ENCODE data around the gene NOD1. TPM values are rescaled to one million over a fixed set of nuclear protein-coding genes. Genes with fewer than 3 reads are reported as not detected.

The NOD1 gene
- total and polyA plus RNA-seq, 2 of the 8 experiments (the other 6 are each of a cell fraction or from before 2014, with no cell fraction given) = 3.8 to 6.5 TPM

DNA sequence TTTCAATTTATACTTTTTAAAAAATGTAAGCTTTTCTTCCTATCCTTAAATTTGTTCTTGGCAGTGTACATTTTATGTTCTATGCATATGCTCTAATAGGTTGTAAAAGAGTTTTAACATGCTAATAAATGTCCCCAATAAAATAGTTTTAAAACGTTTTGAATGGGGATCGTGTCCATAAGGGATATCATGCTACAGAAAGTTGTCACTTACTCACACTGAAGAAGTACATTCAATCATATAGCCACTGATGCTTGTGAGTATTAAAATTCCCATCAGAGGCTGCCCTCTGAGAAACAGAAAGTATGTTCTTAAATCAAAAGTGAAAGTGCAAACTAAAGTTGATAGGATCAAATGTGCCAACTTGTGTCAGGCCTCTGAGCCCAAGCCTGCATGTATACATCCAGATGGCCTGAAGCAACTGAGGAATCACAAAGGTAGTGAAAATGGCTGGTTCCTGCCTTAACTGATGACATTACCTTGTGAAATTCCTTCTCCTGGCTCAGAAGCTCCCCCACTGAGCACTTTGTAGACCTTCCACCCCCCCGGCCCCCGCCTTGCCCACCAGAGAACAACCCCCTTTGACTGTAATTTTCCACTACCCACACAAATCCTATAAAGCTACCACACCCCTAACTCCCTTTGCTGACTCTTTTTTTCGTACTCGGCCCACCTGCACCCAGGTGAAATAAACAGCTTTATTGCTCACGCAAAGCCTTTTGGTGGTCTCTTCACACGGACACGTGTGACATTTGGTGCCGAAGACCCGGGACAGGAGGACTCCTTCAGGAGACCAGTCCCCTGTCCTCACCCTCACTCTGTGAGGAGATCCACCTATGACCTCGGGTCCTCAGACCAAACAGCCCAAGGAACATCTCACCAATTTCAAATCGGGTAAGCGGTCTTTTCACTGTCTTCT, 877 bp upstream of the NOD1 start:
- Histone ChIP-seq H3K27me3 (replicated peaks in 1 of 4; ENCODE audit: control insufficient read depth in 3 of 4, extremely low read depth in 1 of 4, insufficient read depth in 3 of 4, low read length in 3 of 4) (peaks cover 0 to 7% (median 3%) of the 10 kb centered on the region in 4 experiments; a peak in 4 of 7 replicates), H3K4me3 (ENCODE audit: extremely low read depth in 1 of 4, insufficient read depth in 2 of 4, low read depth in 3 of 4, low read length in 4 of 4) (peak overlapping the region in 3 of 4 experiments; percentile 57 to 83 (median 61); a peak in 5 of 8 replicates), H3K23ac (ENCODE audit: insufficient read length) (no peak overlapping the region), H2BK15ac (ENCODE audit: low read length) (no peak overlapping the region), H4K5ac (ENCODE audit: insufficient read length, low read depth, low read length) (no peak overlapping the region), H3K79me2 (ENCODE audit: control insufficient read depth in 1 of 2, insufficient read depth in 2 of 2, low read length in 2 of 2) (no peaks in the 10 kb centered on the region), H3K79me1 (ENCODE audit: low read depth, low read length) (no peaks in the 10 kb centered on the region; the same call in 1 of the 2 replicates), H4K20me1 (replicated peaks in 1 of 2; ENCODE audit: control insufficient read depth in 1 of 2, insufficient read depth in 2 of 2, low read length in 2 of 2) (no peaks in the 10 kb centered on the region), H3K4me2 (ENCODE audit: insufficient read depth in 1 of 2, low read depth in 2 of 2, low read length in 2 of 2) (peak overlapping the region; percentile 82 to 96), H2AFZ (ENCODE audit: low read length) (peak overlapping the region; percentile 74; the same call in 1 of the 2 replicates), H2BK5ac (ENCODE audit: low read depth, low read length) (no peak overlapping the region), H2BK12ac (ENCODE audit: low read depth, low read length) (no peak overlapping the region), H3K18ac (ENCODE audit: extremely low read depth, low read length) (no peak overlapping the region), H2BK20ac (ENCODE audit: low read length) (no peak overlapping the region), H3K9ac (replicated peaks in 1 of 4; ENCODE audit: extremely low read depth in 1 of 4, low read depth in 3 of 4, low read length in 3 of 4) (no peak overlapping the region), H3K9me3 (ENCODE audit: insufficient read depth in 2 of 2, low read depth in 1 of 2, low read length in 1 of 2) (no peaks in the 10 kb centered on the region), H3K27ac (ENCODE audit: low read depth, low read length) (no peak overlapping the region), H3K23me2 (ENCODE audit: low read depth, low read length) (peaks cover 11% of the 10 kb centered on the region; the same call in 1 of the 2 replicates), H4K91ac (replicated peaks; ENCODE audit: insufficient read length, low read length) (no peak overlapping the region), H3K14ac (ENCODE audit: insufficient read length) (no peak overlapping the region), H3K4me1 (replicated peaks in 1 of 4; ENCODE audit: control insufficient read depth in 3 of 4, insufficient read depth in 4 of 4, low read length in 3 of 4) (peaks cover 2 to 5% (median 4%) of the 10 kb centered on the region in 4 experiments; a peak in 4 of 7 replicates), H4K8ac (ENCODE audit: extremely low read depth, insufficient read depth, low read length) (no peak overlapping the region), H3K36me3 (ENCODE audit: control insufficient read depth in 2 of 4, insufficient read depth in 4 of 4, low read length in 3 of 4) (no peaks in the 10 kb centered on the region), H3K4ac (replicated peaks; ENCODE audit: insufficient read length, low read depth, low read length) (no peak overlapping the region), H3K56ac (replicated peaks; ENCODE audit: insufficient read length, low read depth, low read length) (no peak overlapping the region), H2BK120ac (replicated peaks; ENCODE audit: low read depth, low read length) (no peak overlapping the region), H2AK5ac (ENCODE audit: low read depth, low read length) (no peak overlapping the region)
- CTCF ChIA-PET (ENCODE audit: partially characterized antibody) = interaction anchor here (1.1 to 1.5 kb wide), 3 partner anchors 11 to 30 kb away, joined by 3 to 6 read pairs (median 3); no protein-coding TSS in a partner anchor
- FAIRE-seq = no peak
- POLR2A ChIA-PET (ENCODE audit: partially characterized antibody) = interaction anchor here (0.8 to 2.5 kb wide), 3 partner anchors 10 to 24 kb away, joined by 3 to 5 read pairs (median 5); no protein-coding TSS in a partner anchor
- 81% methylated on average over 14 of the region's 14 CpGs; no CpG with 5 or more reads in 1 of the 2 experiments for WGBS, 2 experiments (ENCODE audit: extremely low coverage in 1 of 2, insufficient coverage in 1 of 2, insufficient read length in 1 of 2, insufficient replicate concordance in 2 of 2, low coverage in 1 of 2, low lambda C conversion rate in 2 of 2, missing lambda C conversion rate in 1 of 2)
- no peak for DNase-seq (ENCODE audit: low read depth in 1 of 2, low spot score in 2 of 2)
- TF ChIP-seq, protein P1, sequence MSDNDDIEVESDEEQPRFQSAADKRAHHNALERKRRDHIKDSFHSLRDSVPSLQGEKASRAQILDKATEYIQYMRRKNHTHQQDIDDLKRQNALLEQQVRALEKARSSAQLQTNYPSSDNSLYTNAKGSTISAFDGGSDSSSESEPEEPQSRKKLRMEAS (IDR thresholded peaks at IDR 0.05) = no peak
- TF ChIP-seq JUN (IDR thresholded peaks at IDR 0.05; ENCODE audit: low read depth, low read length) = no peak
- TF ChIP-seq E2F6 (IDR thresholded peaks at IDR 0.05) = no peak
- TF ChIP-seq USF2 (IDR thresholded peaks at IDR 0.05; ENCODE audit: low read length) = no peak
- TF ChIP-seq NRF1 (IDR thresholded peaks at IDR 0.05; ENCODE audit: low read depth, low read length) = no peak
- no peak for TF ChIP-seq CTBP2 (IDR thresholded peaks at IDR 0.05; ENCODE audit: borderline replicate concordance, insufficient read depth, insufficient read length, low read length)
- TF ChIP-seq YY1 (IDR thresholded peaks at IDR 0.05; ENCODE audit: low read depth, low read length) = no peak
- TF ChIP-seq ASH2L (IDR thresholded peaks at IDR 0.05; ENCODE audit: low read length) = no peak

Data from H1 (cell line).